Measurements from ENCODE around the gene PPP2R2D. TPM values are rescaled to one million over a fixed set of nuclear protein-coding genes. Genes with fewer than 3 reads are reported as not detected.

The PPP2R2D gene
- total RNA-seq, 1 donor from 2014 or later = 30.0 TPM

DNA sequence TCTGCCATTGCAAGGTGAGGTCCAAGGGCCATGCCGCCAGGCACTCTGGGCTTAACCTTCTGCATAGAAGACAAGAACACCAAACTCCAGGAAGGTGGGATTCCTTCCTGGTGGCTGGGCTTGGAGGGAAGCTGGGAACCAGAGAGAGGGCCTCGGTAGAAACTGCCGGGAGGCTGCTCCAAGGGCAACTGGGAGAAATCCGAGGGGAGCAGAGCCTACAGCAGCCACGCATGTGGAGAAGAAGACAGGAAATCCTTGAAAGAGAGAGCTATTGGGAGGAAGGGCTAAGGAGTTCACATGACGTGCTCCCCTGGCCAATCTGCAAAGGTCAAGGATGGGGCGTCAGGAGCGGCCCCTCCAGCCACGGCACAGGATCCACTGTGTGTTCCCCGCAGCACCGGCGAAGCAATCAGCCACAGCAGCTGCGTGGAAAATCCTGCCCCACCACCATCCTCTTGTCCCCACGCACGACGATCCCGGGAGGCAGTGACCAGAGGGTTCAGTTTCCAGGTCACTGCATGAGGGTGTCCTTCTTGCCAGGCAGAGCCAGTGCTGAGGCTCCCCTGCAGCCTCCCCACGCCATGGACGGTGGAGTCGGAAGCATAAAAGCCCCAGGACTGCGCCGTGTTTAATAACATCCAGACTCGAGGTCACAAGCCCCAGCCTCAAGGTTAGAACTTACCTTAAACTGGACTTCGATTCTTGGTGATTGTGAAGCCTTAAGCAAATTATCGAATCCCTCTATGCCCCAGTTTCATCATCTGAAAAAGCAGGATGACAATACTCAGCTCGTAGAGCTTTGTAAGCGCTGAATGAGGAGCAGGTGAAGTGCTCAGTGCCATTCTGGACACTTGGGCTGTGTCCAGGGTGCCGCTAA is 8.6 kb upstream of the PPP2R2D start:
- DNase-seq (no peak), ATAC-seq (no peak)
- intact Hi-C loops (cut with DNase I) = no loop called here
- Histone ChIP-seq H3K4me1 (no peaks in the 10 kb centered on the region), H3K27ac (no peak overlapping the region), H3K36me3 (no peaks in the 10 kb centered on the region), H3K27me3 (ENCODE audit: low read depth) (peaks cover 28% of the 10 kb centered on the region), H3K9me3 (no peaks in the 10 kb centered on the region), H3K4me3 (no peak overlapping the region)
- TF ChIP-seq, protein P1, sequence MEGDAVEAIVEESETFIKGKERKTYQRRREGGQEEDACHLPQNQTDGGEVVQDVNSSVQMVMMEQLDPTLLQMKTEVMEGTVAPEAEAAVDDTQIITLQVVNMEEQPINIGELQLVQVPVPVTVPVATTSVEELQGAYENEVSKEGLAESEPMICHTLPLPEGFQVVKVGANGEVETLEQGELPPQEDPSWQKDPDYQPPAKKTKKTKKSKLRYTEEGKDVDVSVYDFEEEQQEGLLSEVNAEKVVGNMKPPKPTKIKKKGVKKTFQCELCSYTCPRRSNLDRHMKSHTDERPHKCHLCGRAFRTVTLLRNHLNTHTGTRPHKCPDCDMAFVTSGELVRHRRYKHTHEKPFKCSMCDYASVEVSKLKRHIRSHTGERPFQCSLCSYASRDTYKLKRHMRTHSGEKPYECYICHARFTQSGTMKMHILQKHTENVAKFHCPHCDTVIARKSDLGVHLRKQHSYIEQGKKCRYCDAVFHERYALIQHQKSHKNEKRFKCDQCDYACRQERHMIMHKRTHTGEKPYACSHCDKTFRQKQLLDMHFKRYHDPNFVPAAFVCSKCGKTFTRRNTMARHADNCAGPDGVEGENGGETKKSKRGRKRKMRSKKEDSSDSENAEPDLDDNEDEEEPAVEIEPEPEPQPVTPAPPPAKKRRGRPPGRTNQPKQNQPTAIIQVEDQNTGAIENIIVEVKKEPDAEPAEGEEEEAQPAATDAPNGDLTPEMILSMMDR (IDR thresholded peaks at IDR 0.05) = no peak

DNA sequence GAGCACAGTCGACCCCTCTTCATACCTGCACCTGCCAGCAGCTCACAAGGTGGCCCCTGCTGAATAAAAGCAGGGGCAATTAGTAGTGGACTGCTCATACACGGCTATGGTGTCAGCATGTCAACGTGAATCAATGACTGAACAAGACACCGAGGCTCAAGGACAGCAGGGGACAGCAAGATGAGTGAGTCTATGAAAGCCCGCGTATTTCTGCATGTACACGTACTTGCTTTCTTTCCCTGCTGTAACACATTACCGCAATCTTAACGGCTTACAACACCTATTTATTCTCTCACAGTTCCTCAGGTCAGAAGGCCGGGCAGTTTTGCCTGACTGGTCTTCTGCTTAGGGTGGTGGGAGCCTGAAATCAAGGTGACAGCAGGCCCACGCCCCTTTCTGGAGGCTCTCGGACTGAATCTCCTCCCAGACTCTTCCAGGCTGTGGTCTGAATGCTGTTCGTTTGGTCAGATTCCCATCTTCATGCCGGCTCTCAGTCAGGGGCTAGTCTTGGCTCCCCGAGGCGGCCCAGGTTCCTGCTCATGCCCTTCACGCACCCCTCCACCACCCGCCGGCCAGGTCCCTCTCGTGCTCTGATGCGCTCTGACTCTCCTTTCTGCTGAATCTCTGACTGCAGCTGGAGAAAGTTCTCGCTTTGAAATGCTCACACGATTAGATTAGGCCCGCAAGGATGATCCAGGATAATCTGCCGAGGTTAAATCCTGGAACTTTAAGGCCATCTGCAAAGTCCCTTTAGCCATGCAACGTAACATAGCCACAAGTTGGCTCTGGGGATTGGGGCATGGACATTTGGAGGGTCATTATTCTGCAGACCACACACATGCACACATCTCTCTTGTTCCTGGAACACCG is 7.8 kb upstream of the PPP2R2D start:
- Histone ChIP-seq H3K36me3 (no peaks in the 10 kb centered on the region), H3K4me1 (no peaks in the 10 kb centered on the region), H3K4me3 (no peak overlapping the region), H3K9me3 (no peaks in the 10 kb centered on the region), H3K27ac (no peak overlapping the region), H3K27me3 (ENCODE audit: low read depth) (peaks cover 28% of the 10 kb centered on the region)
- TF ChIP-seq, protein P1 (IDR thresholded peaks at IDR 0.05) = no peak
- no peak for DNase-seq
- ATAC-seq = no peak
- intact Hi-C loops (cut with DNase I) = no loop called here

DNA sequence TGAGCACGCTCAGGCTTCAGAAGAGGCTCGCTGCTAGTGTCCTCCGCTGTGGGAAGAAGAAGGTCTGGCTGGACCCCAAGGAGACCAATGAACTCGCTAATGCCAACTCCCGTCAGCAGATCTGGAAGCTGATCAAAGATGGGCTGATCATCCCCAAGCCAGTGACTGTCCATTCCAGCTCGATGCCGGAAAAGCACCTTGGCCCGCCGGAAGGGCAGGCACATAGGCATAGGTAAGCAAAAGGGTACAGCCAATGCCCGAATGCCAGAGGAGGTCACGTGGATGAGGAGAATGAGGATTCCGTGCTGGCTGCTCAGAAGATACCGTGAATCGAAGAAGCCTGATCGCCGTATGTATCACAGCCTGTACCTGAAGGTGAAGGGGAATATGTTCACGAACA is 5.7 kb upstream of the PPP2R2D start:
- H3K27me3 ChIP-seq (ENCODE audit: low read depth) = peaks cover 34% of the 10 kb centered on the region
- ATAC-seq = no peak
- H3K4me3 ChIP-seq = no peak overlapping the region
- TF ChIP-seq, protein P1 (IDR thresholded peaks at IDR 0.05) = no peak
- H3K9me3 ChIP-seq = no peaks in the 10 kb centered on the region
- no peak for DNase-seq
- no peaks in the 10 kb centered on the region for H3K36me3 ChIP-seq
- no peaks in the 10 kb centered on the region for H3K4me1 ChIP-seq
- intact Hi-C loops (cut with DNase I) = no loop called here
- no peak overlapping the region for H3K27ac ChIP-seq

DNA sequence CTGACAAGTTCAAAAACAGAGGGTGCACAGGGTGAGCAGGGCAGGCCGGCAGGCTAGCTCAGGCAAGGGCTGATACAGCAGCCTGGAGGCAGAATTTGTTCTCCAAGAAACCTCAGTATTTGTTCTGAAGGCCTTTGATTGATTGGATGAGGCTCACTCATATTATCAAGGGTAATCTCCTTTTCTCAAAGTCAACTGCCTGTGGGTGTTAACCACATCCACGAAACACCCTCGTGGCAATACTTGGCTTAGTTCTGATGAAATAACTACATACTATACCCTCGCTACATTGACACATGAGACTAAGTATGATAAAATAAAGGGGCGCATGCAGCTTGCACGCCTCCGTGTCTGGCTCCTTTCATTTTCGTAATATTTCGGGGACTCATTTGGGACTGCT is 4.4 kb upstream of the PPP2R2D start:
- Histone ChIP-seq H3K27me3 (ENCODE audit: low read depth) (peaks cover 26% of the 10 kb centered on the region), H3K4me1 (no peaks in the 10 kb centered on the region), H3K4me3 (no peak overlapping the region), H3K9me3 (no peaks in the 10 kb centered on the region), H3K36me3 (no peaks in the 10 kb centered on the region), H3K27ac (no peak overlapping the region)
- intact Hi-C loops (cut with DNase I) = no loop called here
- TF ChIP-seq, protein P1 (IDR thresholded peaks at IDR 0.05) = no peak
- DNase-seq = no peak
- no peak for ATAC-seq

DNA sequence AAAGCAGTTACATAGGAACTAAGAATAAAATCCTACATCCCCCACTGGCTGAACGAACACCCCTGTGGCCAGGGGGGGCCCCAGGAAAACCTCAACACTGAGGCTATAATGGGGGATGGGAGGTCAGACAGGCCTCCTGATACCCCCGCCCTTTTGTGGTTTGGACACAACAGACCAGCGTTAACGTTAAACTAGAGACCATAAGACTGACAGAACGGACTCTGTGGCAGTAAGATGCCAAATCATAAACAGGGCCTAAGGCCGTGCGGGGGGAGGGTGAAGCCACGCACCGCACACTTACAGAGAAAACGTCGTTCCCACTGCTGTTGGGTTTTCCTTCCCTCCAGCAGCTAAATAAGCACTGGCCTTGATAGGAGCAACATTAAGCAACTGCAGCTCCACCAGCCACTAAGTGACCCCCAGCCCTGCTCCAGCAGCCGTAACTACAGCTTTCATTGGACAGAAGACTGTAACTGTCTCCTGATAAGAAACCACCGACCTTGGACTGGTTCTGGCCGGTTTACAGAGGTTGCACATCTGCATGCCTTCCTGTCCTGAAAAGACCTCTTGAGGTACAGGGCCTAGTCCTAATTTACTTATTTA is 3.4 kb upstream of the PPP2R2D start:
- TF ChIP-seq, protein P1 (IDR thresholded peaks at IDR 0.05) = no peak
- H3K4me3 ChIP-seq = no peak overlapping the region
- H3K9me3 ChIP-seq = no peaks in the 10 kb centered on the region
- peaks cover 17% of the 10 kb centered on the region for H3K27me3 ChIP-seq (ENCODE audit: low read depth)
- intact Hi-C loops (cut with DNase I) = no loop called here
- DNase-seq = no peak
- no peak for ATAC-seq
- H3K27ac ChIP-seq = no peak overlapping the region
- no peaks in the 10 kb centered on the region for H3K36me3 ChIP-seq
- peaks cover 6% of the 10 kb centered on the region for H3K4me1 ChIP-seq

All from lower lobe of right lung (tissue), 2 donors.